ENCODE results near the gene KAT2A. TPM values are rescaled to one million over a fixed set of nuclear protein-coding genes. Genes with fewer than 3 reads are reported as not detected.

The KAT2A gene
- total RNA-seq, 1 experiment from 2014 or later = 94.7 TPM

- peaks cover 88% of the 10 kb centered on the region for H3K27me3 Mint-ChIP-seq (ENCODE audit: unreplicated experiment)
- no TSS peak for BruUV-seq (replicated peaks)
- no peak for TF ChIP-seq CTCF (IDR thresholded peaks at IDR 0.05; ENCODE audit: unreplicated experiment)
- H3K27ac Mint-ChIP-seq (ENCODE audit: unreplicated experiment) = no peak overlapping the region
- peaks cover 9% of the 10 kb centered on the region for H3K4me1 Mint-ChIP-seq (ENCODE audit: low read depth, unreplicated experiment)
- no peak overlapping the region for H3K4me3 Mint-ChIP-seq (ENCODE audit: low read depth, unreplicated experiment)
- no peaks in the 10 kb centered on the region for H3K9me3 Mint-ChIP-seq (ENCODE audit: low read depth, unreplicated experiment)
- DNase-seq = no peak
- intact Hi-C loops (cut with micrococcal nuclease; ENCODE audit: unreplicated experiment) = no loop called here
- CTCF ChIA-PET = interaction anchor here (0.7 kb wide), 1 partner anchor 135 kb away, joined by 5 read pairs; no protein-coding TSS in a partner anchor
- H3K36me3 Mint-ChIP-seq (ENCODE audit: insufficient read depth, unreplicated experiment) = no peaks in the 10 kb centered on the region
These were observed 45.4 kb downstream of the KAT2A start for GRCh38 chr17:42075789-42076188.

GRCh38 chr17:42072323-42073187 lies 48.6 kb downstream of the KAT2A start:
- no peaks in the 10 kb centered on the region for H3K36me3 Mint-ChIP-seq (ENCODE audit: insufficient read depth, unreplicated experiment)
- no peak for TF ChIP-seq CTCF (IDR thresholded peaks at IDR 0.05; ENCODE audit: unreplicated experiment)
- CTCF ChIA-PET = interaction anchor here (0.5 to 1.3 kb wide), 6 partner anchors 31 to 1617 kb away, joined by 3 to 8 read pairs (median 3); partner anchors contain the start of gene NKIRAS2
- peaks cover 86% of the 10 kb centered on the region for H3K27me3 Mint-ChIP-seq (ENCODE audit: unreplicated experiment)
- DNase-seq = peak; percentile 72
- no peaks in the 10 kb centered on the region for H3K9me3 Mint-ChIP-seq (ENCODE audit: low read depth, unreplicated experiment)
- no peak overlapping the region for H3K27ac Mint-ChIP-seq (ENCODE audit: unreplicated experiment)
- no TSS peak for BruUV-seq (replicated peaks)
- peaks cover 9% of the 10 kb centered on the region for H3K4me1 Mint-ChIP-seq (ENCODE audit: low read depth, unreplicated experiment)
- intact Hi-C loops (cut with micrococcal nuclease; ENCODE audit: unreplicated experiment) = no loop called here
- H3K4me3 Mint-ChIP-seq (ENCODE audit: low read depth, unreplicated experiment) = peak overlapping the region; percentile 24

DNA sequence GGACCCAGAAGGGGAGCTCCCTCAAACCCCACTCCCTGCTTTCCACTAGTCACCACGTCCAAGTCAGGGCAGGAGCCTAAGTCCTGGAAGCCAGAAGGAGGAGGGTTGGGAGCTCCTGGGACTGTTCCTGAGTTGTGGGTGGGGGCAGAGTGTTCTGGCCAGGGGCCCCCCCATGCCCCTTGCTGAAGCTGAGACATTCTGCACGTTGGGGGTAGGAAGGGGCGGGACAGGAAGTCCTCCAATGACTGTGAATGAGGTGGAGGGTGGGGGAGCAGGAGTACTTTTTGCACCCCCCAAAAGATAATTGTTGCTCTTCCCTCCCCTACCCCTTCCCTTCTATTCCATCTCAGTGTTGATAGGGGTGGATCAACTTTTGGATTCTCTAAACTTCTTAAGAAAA lies 49.4 kb downstream of the KAT2A start:
- intact Hi-C loops (cut with micrococcal nuclease; ENCODE audit: unreplicated experiment) = no loop called here
- peaks cover 79% of the 10 kb centered on the region for H3K27me3 Mint-ChIP-seq (ENCODE audit: unreplicated experiment)
- CTCF ChIA-PET = interaction anchor here (0.5 to 1.3 kb wide), 5 partner anchors 30 to 1616 kb away, joined by 3 to 8 read pairs (median 3); partner anchors contain the start of gene NKIRAS2
- no peak for DNase-seq
- no TSS peak for BruUV-seq (replicated peaks)
- peak overlapping the region; percentile 24 for H3K4me3 Mint-ChIP-seq (ENCODE audit: low read depth, unreplicated experiment)
- H3K36me3 Mint-ChIP-seq (ENCODE audit: insufficient read depth, unreplicated experiment) = no peaks in the 10 kb centered on the region
- no peak overlapping the region for H3K27ac Mint-ChIP-seq (ENCODE audit: unreplicated experiment)
- no peak for TF ChIP-seq CTCF (IDR thresholded peaks at IDR 0.05; ENCODE audit: unreplicated experiment)
- H3K9me3 Mint-ChIP-seq (ENCODE audit: low read depth, unreplicated experiment) = no peaks in the 10 kb centered on the region
- peaks cover 9% of the 10 kb centered on the region for H3K4me1 Mint-ChIP-seq (ENCODE audit: low read depth, unreplicated experiment)

GRCh38 chr17:42068979-42069378 lies 52.2 kb downstream of the KAT2A start:
- H3K9me3 Mint-ChIP-seq (ENCODE audit: low read depth, unreplicated experiment) = no peaks in the 10 kb centered on the region
- intact Hi-C loops (cut with micrococcal nuclease; ENCODE audit: unreplicated experiment) = loop anchor here (5.0 kb wide), 1 partner anchor 48 kb away; no protein-coding TSS in a partner anchor
- peaks cover 67% of the 10 kb centered on the region for H3K27me3 Mint-ChIP-seq (ENCODE audit: unreplicated experiment)

More at GRCh38 chr17:42068979-42069378, 52.2 kb downstream of the KAT2A start:
- Mint-ChIP-seq H3K27ac (ENCODE audit: unreplicated experiment) (no peak overlapping the region), H3K4me3 (ENCODE audit: low read depth, unreplicated experiment) (no peak overlapping the region), H3K36me3 (ENCODE audit: insufficient read depth, unreplicated experiment) (no peaks in the 10 kb centered on the region), H3K4me1 (ENCODE audit: low read depth, unreplicated experiment) (peaks cover 9% of the 10 kb centered on the region)
- CTCF ChIA-PET = interaction anchor here (1.2 kb wide), 1 partner anchor 44 kb away, joined by 3 read pairs; the partner anchor contains the start of gene DHX58
- DNase-seq = no peak
- TF ChIP-seq CTCF (IDR thresholded peaks at IDR 0.05; ENCODE audit: unreplicated experiment) = no peak
- no TSS peak for BruUV-seq (replicated peaks)
